IMR-90 (cell line): ENCODE measurements around the gene RHBDD1. TPM values are rescaled to one million over a fixed set of nuclear protein-coding genes. Genes with fewer than 3 reads are reported as not detected.

Source experiments
- ATAC-seq: fragments of 200-7000 bp; cut with Tn5 transposase; 2 replicates; pipeline ENCODE4 v1.9.1; 2020; ENCODE audit warnings: low read depth, mild to moderate bottlenecking, moderate library complexity
- BruUV-seq: library from RNA; stranded (reverse); fragments of 400-500 nt; replicated peaks from 2 replicates; lab custom pipeline; 2021; lab: Mats Ljungman, UMichigan
- CTCF ChIA-PET: fragments of 300-600 bp; formaldehyde crosslinking; extraction: SDS; loops from one replicate; lab custom pipeline; 2021; ENCODE audit warnings: antibody characterized with exemption; lab: Yijun Ruan, JAX
- POLR2A ChIA-PET: fragments of 300-600 bp; sonication (Branson Sonifier 250); formaldehyde crosslinking; loops from one replicate; lab custom pipeline; 2022; ENCODE audit warnings: antibody characterized with exemption; ENCODE audit not compliant: unreplicated experiment; lab: Charles Lee
- DNase-seq: peaks from one replicate; pipeline ENCODE4 v3.0.0; 2013
- H2AFZ ChIP-seq: replicated peaks from 2 replicates; pipeline ENCODE3; 2013; ENCODE audit warnings: low read length, mild to moderate bottlenecking; ENCODE audit not compliant: poor library complexity
- H2AK5ac ChIP-seq: 2 replicates; pipeline ENCODE4 v1.6.1; 2013; ENCODE audit warnings: low read depth, low read length, inconsistent platforms
- H2AK9ac ChIP-seq: replicated peaks from 2 replicates; pipeline ENCODE3; 2013; ENCODE audit warnings: mild to moderate bottlenecking, low read depth, low read length, moderate library complexity; ENCODE audit not compliant: poor library complexity
- H2BK120ac ChIP-seq: 2 replicates; pipeline ENCODE4 v1.6.1; 2013; ENCODE audit warnings: low read depth, low read length, inconsistent platforms
- H2BK15ac ChIP-seq: 3 replicates; pipeline ENCODE4 v1.6.1; 2013; ENCODE audit warnings: low read depth, low read length, inconsistent platforms
- H2BK20ac ChIP-seq: 2 replicates; pipeline ENCODE4 v1.6.1; 2013; ENCODE audit warnings: low read depth, mild to moderate bottlenecking, inconsistent platforms, low read length, moderate library complexity
- H2BK5ac ChIP-seq: 2 replicates; pipeline ENCODE4 v1.6.1; 2013; ENCODE audit warnings: mild to moderate bottlenecking, low read depth, low read length, inconsistent platforms; ENCODE audit not compliant: poor library complexity, severe bottlenecking
- H3K14ac ChIP-seq: replicated peaks from 2 replicates; pipeline ENCODE4 v1.6.1; 2013; ENCODE audit warnings: low read depth, low read length, inconsistent platforms
- H3K18ac ChIP-seq: 2 replicates; pipeline ENCODE4 v1.6.1; 2013; ENCODE audit warnings: low read depth, low read length, control low read depth
- H3K23ac ChIP-seq: 2 replicates; pipeline ENCODE4 v1.6.1; 2013; ENCODE audit warnings: low read depth, low read length, inconsistent platforms
- H3K27ac ChIP-seq: 2 replicates; pipeline ENCODE4 v1.5.1; 2013; ENCODE audit warnings: mild to moderate bottlenecking, control low read depth, low read length; ENCODE audit not compliant: insufficient read depth
- H3K27me3 ChIP-seq: 2 replicates; pipeline ENCODE4 v1.6.1; 2013; ENCODE audit warnings: low read length; ENCODE audit not compliant: control insufficient read depth, insufficient read depth
- H3K36me3 ChIP-seq: 2 replicates; pipeline ENCODE4 v1.6.1; 2013; ENCODE audit warnings: low read length, mixed read lengths; ENCODE audit not compliant: control insufficient read depth, insufficient read depth
- H3K4ac ChIP-seq: 2 replicates; pipeline ENCODE4 v1.6.1; 2013; ENCODE audit warnings: low read depth, low read length, inconsistent platforms
- H3K4me1 ChIP-seq: 2 replicates; pipeline ENCODE4 v1.6.1; 2013; ENCODE audit warnings: low read length, mixed read lengths; ENCODE audit not compliant: control insufficient read depth, insufficient read depth
- H3K4me2 ChIP-seq: 2 replicates; pipeline ENCODE4 v1.6.1; 2013; ENCODE audit warnings: low read depth, mild to moderate bottlenecking, control low read depth, low read length, moderate library complexity
- H3K4me3 ChIP-seq: 2 replicates; pipeline ENCODE4 v1.5.1; 2013; ENCODE audit warnings: low read depth, mild to moderate bottlenecking, control low read depth, low read length, moderate library complexity; ENCODE audit not compliant: insufficient read depth
- H3K56ac ChIP-seq: 2 replicates; pipeline ENCODE4 v1.6.1; 2013; ENCODE audit warnings: low read length, inconsistent platforms; ENCODE audit not compliant: insufficient read depth; ENCODE audit errors: extremely low read depth
- H3K79me1 ChIP-seq, 2 experiments: 2 replicates each; pipeline ENCODE4 v1.6.1; 2013; ENCODE audit warnings: low read length in 2 of 2, inconsistent platforms in 1 of 2, low read depth in 1 of 2
- H3K9ac ChIP-seq: 2 replicates; pipeline ENCODE4 v1.6.1; 2013; ENCODE audit warnings: low read depth, low read length, control low read depth
- H3K9me1 ChIP-seq: 2 replicates; pipeline ENCODE4 v1.6.1; 2013; ENCODE audit warnings: low read length, inconsistent platforms; ENCODE audit not compliant: insufficient read depth
- H3K9me3 ChIP-seq: 2 replicates; pipeline ENCODE4 v1.6.1; 2013; ENCODE audit warnings: low read length; ENCODE audit not compliant: control insufficient read depth, insufficient read depth
- H4K20me1 ChIP-seq: 2 replicates; pipeline ENCODE4 v1.6.1; 2013; ENCODE audit warnings: low read length, inconsistent platforms; ENCODE audit not compliant: insufficient read depth
- H4K5ac ChIP-seq: 2 replicates; pipeline ENCODE4 v1.6.1; 2013; ENCODE audit warnings: mild to moderate bottlenecking, low read depth, low read length, control low read depth
- H4K8ac ChIP-seq, 2 experiments: 2 replicates each; pipeline ENCODE4 v1.6.1; 2013; ENCODE audit warnings: low read depth in 2 of 2, low read length in 2 of 2, control low read depth in 1 of 2, inconsistent platforms in 1 of 2
- H4K91ac ChIP-seq: 2 replicates; pipeline ENCODE4 v1.6.1; 2013; ENCODE audit warnings: low read depth, low read length, inconsistent platforms; ENCODE audit not compliant: insufficient read depth
- BHLHE40 ChIP-seq: fragments of 150-350 bp; IDR thresholded peaks from 2 replicates; pipeline ENCODE4 v1.6.1; 2016; ENCODE audit warnings: mild to moderate bottlenecking, low read depth, low read length
- CEBPB ChIP-seq: IDR thresholded peaks from 2 replicates; pipeline ENCODE4 v1.6.1; 2012; ENCODE audit warnings: low read depth, low read length, improper control_type of control experiment
- ELK1 ChIP-seq: fragments of 150-350 bp; IDR thresholded peaks from 2 replicates; pipeline ENCODE4 v1.6.1; 2016; ENCODE audit warnings: low read depth, mild to moderate bottlenecking, low read length, moderate library complexity, borderline replicate concordance
- MAZ ChIP-seq: IDR thresholded peaks from 2 replicates; pipeline ENCODE4 v1.6.1; 2012; ENCODE audit warnings: low read depth, mild to moderate bottlenecking, low read length, improper control_type of control experiment, moderate library complexity, borderline replicate concordance
- MXI1 ChIP-seq: IDR thresholded peaks from 2 replicates; pipeline ENCODE4 v1.6.1; 2012; ENCODE audit warnings: low read depth, mild to moderate bottlenecking, low read length, moderate library complexity, borderline replicate concordance
- SMC3 ChIP-seq: fragments of 150-350 bp; IDR thresholded peaks from 2 replicates; pipeline ENCODE4 v1.6.1; 2016; ENCODE audit warnings: low read depth, mild to moderate bottlenecking, antibody characterized with exemption, low read length, moderate library complexity
- USF2 ChIP-seq: fragments of 150-350 bp; IDR thresholded peaks from 2 replicates; pipeline ENCODE4 v1.6.1; 2017; ENCODE audit warnings: mild to moderate bottlenecking, antibody characterized with exemption, low read length, low read depth
- WGBS, 2 experiments: methylation state at CpG; one replicate each; pipeline versions ENCODE4 v1.1.5 to v1.1.7; 2013; ENCODE audit warnings: missing lambda C conversion rate in 2 of 2; ENCODE audit not compliant: insufficient read length in 1 of 2; ENCODE audit errors: extremely low coverage in 2 of 2; 5-methylcytosine and 5-hydroxymethylcytosine counted together
- dilution Hi-C: fragments of 300-500 bp; cut with HindIII; formaldehyde crosslinking; loops from one replicate; pipeline ENCODE4 v1.14.3; 2018; ENCODE audit warnings: low sequenced_read_pairs; ENCODE audit not compliant: unreplicated experiment
- in situ Hi-C: fragments of 300-500 bp; cut with MboI; formaldehyde crosslinking; loops from 3 replicates; pipeline ENCODE4 v1.14.3; 2019; ENCODE audit warnings: low sequenced_read_pairs, inconsistent platforms, mixed read lengths
- intact Hi-C: fragments of 100-400 bp; cut with micrococcal nuclease; formaldehyde crosslinking; loops from 2 replicates; pipeline ENCODE4 v1.10.0; 2022
- polyA plus RNA-seq, 3 experiments: library from polyadenylated mRNA; depleted of rRNA; stranded (reverse); fragments of >200 nt; gene quantifications; 2 replicates each; pipeline ENCODE4 v1.2.3, GENCODE V29; 2012; ENCODE audit warnings: low replicate concordance in 1 of 3
- total RNA-seq: library from RNA; depleted of rRNA; stranded (reverse); fragments of >200 nt; gene quantifications from 2 replicates; pipeline ENCODE4 v1.2.3, GENCODE V29; 2012

The RHBDD1 gene
- total and polyA plus RNA-seq, 2 of the 4 experiments (the other 2 are of a cell fraction) = 9.7 to 14.0 TPM

GRCh38 chr2:226802573-226802972, 33.3 kb upstream of the RHBDD1 start (continued):
- peak; percentile 71 for TF ChIP-seq SMC3
- TF ChIP-seq MXI1 = no peak
- TF ChIP-seq BHLHE40 = no peak
- peak; percentile 97 for TF ChIP-seq CEBPB
- no peak for TF ChIP-seq MAZ

- Histone ChIP-seq H3K79me1 (peaks cover 4 to 26% of the 10 kb centered on the region in 2 experiments), H3K4me1 (peaks cover 2% of the 10 kb centered on the region; the same call in 1 of the 2 replicates), H3K4ac (no peak overlapping the region), H3K56ac (no peak overlapping the region), H2AFZ (no peak overlapping the region), H2BK15ac (no peak overlapping the region), H3K9ac (no peak overlapping the region), H4K20me1 (peaks cover 2% of the 10 kb centered on the region; the same call in 1 of the 2 replicates), H2BK5ac (no peak overlapping the region), H3K9me3 (no peaks in the 10 kb centered on the region), H3K36me3 (peaks cover 6% of the 10 kb centered on the region; the same call in 1 of the 2 replicates), H4K8ac (no peak overlapping the region), H3K9me1 (no peaks in the 10 kb centered on the region; the same call in 1 of the 2 replicates), H4K91ac (no peak overlapping the region), H4K5ac (no peak overlapping the region), H2BK20ac (no peak overlapping the region), H3K4me3 (no peak overlapping the region), H3K27me3 (no peaks in the 10 kb centered on the region), H3K18ac (no peak overlapping the region), H3K27ac (no peak overlapping the region), H2AK5ac (no peak overlapping the region), H3K23ac (no peak overlapping the region), H2AK9ac (no peak overlapping the region), H3K14ac (no peak overlapping the region), H2BK120ac (no peak overlapping the region), H3K4me2 (no peak overlapping the region)
- intact Hi-C loops (no loop called here), dilution Hi-C loops (no loop called here), in situ Hi-C loops (no loop called here)
- no peak for ATAC-seq
- CTCF ChIA-PET = interaction anchor here (0.8 to 1.8 kb wide), 3 partner anchors 182 to 1124 kb away, joined by 3 to 7 read pairs (median 3); no protein-coding TSS in a partner anchor
- POLR2A ChIA-PET = no interaction called here
- WGBS, 2 experiments = no CpG with 5 or more reads among the region's 1 CpG
- no peak for DNase-seq
- TF ChIP-seq USF2 = no peak
- no peak for TF ChIP-seq ELK1
- BruUV-seq = no TSS peak
These were observed 32.4 kb upstream of the RHBDD1 start for GRCh38 chr2:226803410-226803809.
